DOHH2 (cell line): ENCODE results near the gene SSB.

ENCODE experiments used
- H3F3A ChIP-seq: fragments of 200-600 bp; sonication (generic), shearing (Covaris generic); 2 replicates; pipeline ENCODE4 v1.6.0; 2016; ENCODE audit warnings: antibody characterized with exemption, mild to moderate bottlenecking; ENCODE audit not compliant: control insufficient read depth, insufficient read depth
- H3K27ac ChIP-seq: fragments of 200-600 bp; sonication (generic); 2 replicates; pipeline ENCODE4 v1.5.1; 2014; ENCODE audit warnings: low read depth, mild to moderate bottlenecking, low read length, moderate library complexity
- H3K27me3 ChIP-seq: fragments of 200-600 bp; sonication (generic); 2 replicates; pipeline ENCODE4 v1.6.1; 2014; ENCODE audit warnings: mild to moderate bottlenecking, low read length, mixed read lengths; ENCODE audit not compliant: control insufficient read depth
- H3K36me3 ChIP-seq: fragments of 200-600 bp; sonication (generic); 2 replicates; pipeline ENCODE4 v1.6.1; 2014; ENCODE audit warnings: mild to moderate bottlenecking, low read length, moderate library complexity, mixed read lengths; ENCODE audit not compliant: control insufficient read depth
- H3K4me1 ChIP-seq: fragments of 200-600 bp; sonication (generic); 2 replicates; pipeline ENCODE4 v1.6.1; 2014; ENCODE audit warnings: mild to moderate bottlenecking, low read length, mixed read lengths; ENCODE audit not compliant: control insufficient read depth
- H3K4me2 ChIP-seq: fragments of 200-600 bp; sonication (generic); 2 replicates; pipeline ENCODE4 v1.6.0; 2014; ENCODE audit warnings: mild to moderate bottlenecking, low read length, moderate library complexity
- H3K4me3 ChIP-seq: fragments of 200-600 bp; sonication (generic); 2 replicates; pipeline ENCODE4 v1.5.1; 2014; ENCODE audit warnings: mild to moderate bottlenecking, low read length, mixed read lengths
- H3K79me2 ChIP-seq: fragments of 200-600 bp; sonication (generic); 2 replicates; pipeline ENCODE4 v1.6.1; 2014; ENCODE audit warnings: mild to moderate bottlenecking, low read length, mixed read lengths; ENCODE audit not compliant: control insufficient read depth
- H3K9me2 ChIP-seq: fragments of 200-600 bp; sonication (generic); replicated peaks from 2 replicates; pipeline ENCODE4 v1.6.1; 2014; ENCODE audit warnings: mild to moderate bottlenecking, low read length, mixed read lengths; ENCODE audit not compliant: control insufficient read depth
- H3K9me3 ChIP-seq: fragments of 200-600 bp; sonication (generic); 2 replicates; pipeline ENCODE4 v1.6.1; 2014; ENCODE audit warnings: antibody characterized with exemption, low read length, mixed read lengths; ENCODE audit not compliant: control insufficient read depth, insufficient read depth
- H4K20me1 ChIP-seq: fragments of 200-600 bp; sonication (generic); 2 replicates; pipeline ENCODE4 v1.6.0; 2014; ENCODE audit warnings: low read depth, mild to moderate bottlenecking, antibody characterized with exemption, low read length, moderate library complexity; ENCODE audit not compliant: control insufficient read depth, insufficient read depth
- EZH2phosphoT487 ChIP-seq: fragments of 200-600 bp; sonication (generic); IDR thresholded peaks from 2 replicates; pipeline ENCODE4 v1.6.1; 2017; ENCODE audit warnings: borderline replicate concordance, mild to moderate bottlenecking, antibody characterized with exemption, low read length, moderate library complexity, mixed read lengths
- TF ChIP-seq, protein P1 (sequence below): fragments of 200-600 bp; sonication (generic); IDR thresholded peaks from one replicate; pipeline ENCODE4 v1.5.1; 2014; ENCODE audit warnings: antibody characterized with exemption, mild to moderate bottlenecking, low read depth, low read length; ENCODE audit not compliant: poor library complexity, severe bottlenecking

The SSB gene

DNA sequence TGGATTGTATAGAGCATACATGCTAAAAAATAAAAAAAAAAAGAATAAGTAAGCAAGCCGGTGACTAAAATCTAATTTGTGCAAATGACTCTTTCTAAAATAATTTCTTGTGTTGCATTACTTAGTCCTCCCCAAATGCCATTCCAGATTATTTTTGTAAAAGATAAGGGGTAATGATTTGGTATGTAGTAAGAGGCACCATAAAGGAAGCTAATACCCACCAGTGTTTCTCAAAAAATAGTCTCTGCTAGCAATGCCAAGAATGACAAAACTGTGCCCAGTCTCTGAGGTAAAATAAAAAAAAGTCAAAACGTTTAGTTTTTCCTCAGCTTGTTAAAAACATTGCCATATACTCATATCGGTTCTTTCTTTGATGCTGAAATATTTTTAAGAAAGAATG lies 23.4 kb downstream of the SSB start:
- Histone ChIP-seq H3K4me2 (peak overlapping the region; percentile 99; the same call in 1 of the 2 replicates), H3K36me3 (peaks cover 62% of the 10 kb centered on the region), H3K27ac (no peak overlapping the region), H3K9me2 (no peaks in the 10 kb centered on the region), H3K4me1 (peaks cover 23% of the 10 kb centered on the region), H4K20me1 (no peaks in the 10 kb centered on the region), H3F3A (peaks cover 14% of the 10 kb centered on the region), H3K9me3 (no peaks in the 10 kb centered on the region), H3K79me2 (peaks cover 49% of the 10 kb centered on the region), H3K27me3 (no peaks in the 10 kb centered on the region), H3K4me3 (no peak overlapping the region; the same call in 1 of the 2 replicates)
- TF ChIP-seq EZH2phosphoT487 = no peak
- TF ChIP-seq, protein P1, sequence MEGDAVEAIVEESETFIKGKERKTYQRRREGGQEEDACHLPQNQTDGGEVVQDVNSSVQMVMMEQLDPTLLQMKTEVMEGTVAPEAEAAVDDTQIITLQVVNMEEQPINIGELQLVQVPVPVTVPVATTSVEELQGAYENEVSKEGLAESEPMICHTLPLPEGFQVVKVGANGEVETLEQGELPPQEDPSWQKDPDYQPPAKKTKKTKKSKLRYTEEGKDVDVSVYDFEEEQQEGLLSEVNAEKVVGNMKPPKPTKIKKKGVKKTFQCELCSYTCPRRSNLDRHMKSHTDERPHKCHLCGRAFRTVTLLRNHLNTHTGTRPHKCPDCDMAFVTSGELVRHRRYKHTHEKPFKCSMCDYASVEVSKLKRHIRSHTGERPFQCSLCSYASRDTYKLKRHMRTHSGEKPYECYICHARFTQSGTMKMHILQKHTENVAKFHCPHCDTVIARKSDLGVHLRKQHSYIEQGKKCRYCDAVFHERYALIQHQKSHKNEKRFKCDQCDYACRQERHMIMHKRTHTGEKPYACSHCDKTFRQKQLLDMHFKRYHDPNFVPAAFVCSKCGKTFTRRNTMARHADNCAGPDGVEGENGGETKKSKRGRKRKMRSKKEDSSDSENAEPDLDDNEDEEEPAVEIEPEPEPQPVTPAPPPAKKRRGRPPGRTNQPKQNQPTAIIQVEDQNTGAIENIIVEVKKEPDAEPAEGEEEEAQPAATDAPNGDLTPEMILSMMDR = no peak

DNA sequence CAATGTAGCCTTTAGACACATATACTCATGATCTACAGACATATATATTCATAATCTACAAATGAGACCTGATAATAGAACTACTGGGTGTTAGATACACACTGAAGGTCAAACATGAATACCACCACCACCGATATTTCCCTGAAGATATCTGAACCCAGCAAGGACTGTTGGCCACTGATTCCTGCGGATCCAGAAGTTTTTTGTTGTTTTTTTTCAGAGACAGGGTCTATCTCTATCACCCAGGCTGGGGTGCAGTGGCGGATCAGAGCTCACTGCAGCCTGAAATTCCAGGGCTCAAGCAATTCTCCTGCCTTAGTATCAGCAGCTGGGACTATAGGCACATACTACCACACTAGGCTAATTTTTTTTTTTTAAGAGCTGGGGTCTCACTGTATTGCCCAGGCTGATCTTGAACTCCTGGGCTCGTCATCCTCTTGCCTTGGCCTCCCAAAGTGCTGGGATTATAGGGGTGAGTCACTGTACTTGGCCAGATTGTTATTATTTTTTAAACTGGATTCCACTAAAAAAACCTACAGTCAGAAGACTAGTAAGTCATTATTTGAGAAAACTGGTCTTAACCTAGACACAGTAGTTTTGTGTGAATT lies 24.2 kb downstream of the SSB start:
- Histone ChIP-seq H3K9me2 (no peaks in the 10 kb centered on the region), H3K9me3 (no peaks in the 10 kb centered on the region), H3K36me3 (peaks cover 54% of the 10 kb centered on the region), H3K4me1 (peaks cover 24% of the 10 kb centered on the region), H3K27ac (no peak overlapping the region), H3F3A (peaks cover 14% of the 10 kb centered on the region), H3K27me3 (no peaks in the 10 kb centered on the region), H3K4me2 (peak overlapping the region; percentile 99), H3K79me2 (peaks cover 55% of the 10 kb centered on the region), H3K4me3 (peak overlapping the region; percentile 90), H4K20me1 (0 out of 2 replicates have a peak, but pooled peaks cover under 1% of the 10 kb centered on the region)
- TF ChIP-seq, protein P1 = no peak
- TF ChIP-seq EZH2phosphoT487 = no peak

DNA sequence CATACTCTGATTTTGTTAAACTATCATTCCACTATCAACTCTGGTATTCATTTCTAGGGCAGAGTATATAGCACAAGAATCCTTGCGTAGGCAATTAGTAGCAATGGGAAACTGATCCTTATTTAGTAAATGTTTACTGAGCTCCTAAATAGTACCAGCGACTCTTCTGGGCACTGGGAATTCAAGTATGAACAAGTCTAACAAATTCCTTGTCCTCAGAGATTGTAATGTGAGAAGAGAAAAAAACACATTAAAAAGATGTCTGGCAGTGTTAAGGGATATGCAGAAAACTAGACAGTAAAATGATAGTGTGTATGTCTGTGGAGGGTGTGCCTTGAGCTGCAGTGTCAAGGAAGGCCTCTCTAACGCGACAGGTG lies 25.3 kb downstream of the SSB start:
- peaks cover 14% of the 10 kb centered on the region for H3F3A ChIP-seq
- peaks cover 33% of the 10 kb centered on the region for H3K4me1 ChIP-seq
- H3K4me2 ChIP-seq = peak overlapping the region; percentile 99
- H3K9me3 ChIP-seq = no peaks in the 10 kb centered on the region
- H3K79me2 ChIP-seq = peaks cover 62% of the 10 kb centered on the region
- TF ChIP-seq, protein P1 = no peak
- TF ChIP-seq EZH2phosphoT487 = no peak
- no peaks in the 10 kb centered on the region for H3K27me3 ChIP-seq
- H4K20me1 ChIP-seq = peaks cover 12% of the 10 kb centered on the region
- peak overlapping the region; percentile 44; the same call in 1 of the 2 replicates for H3K27ac ChIP-seq
- H3K9me2 ChIP-seq = no peaks in the 10 kb centered on the region
- peaks cover 43% of the 10 kb centered on the region for H3K36me3 ChIP-seq
- H3K4me3 ChIP-seq = peak overlapping the region; percentile 90
